RWPE2 (cell line): ENCODE results near the gene CEP95.

Experiments used
- ATAC-seq: fragments of 200-7000 bp; cut with Tn5 transposase; 3 replicates; pipeline ENCODE4 v1.9.1; 2021; ENCODE audit warnings: low read depth
- DNase-seq: peaks from one replicate; pipeline ENCODE4 v3.0.0-alpha.2; 2020; ENCODE audit warnings: low spot score
- H3K27ac ChIP-seq: fragments of 450-650 bp; 2 replicates; pipeline ENCODE4 v1.5.1; 2017; ENCODE audit warnings: mild to moderate bottlenecking; ENCODE audit not compliant: poor library complexity, severe bottlenecking
- H3K27me3 ChIP-seq: fragments of 250-450 bp; sonication (Bioruptor Pico); 2 replicates; pipeline ENCODE4 v1.5.1; 2021; ENCODE audit warnings: mild to moderate bottlenecking, moderate library complexity; ENCODE audit not compliant: insufficient read depth, poor library complexity, severe bottlenecking
- H3K36me3 ChIP-seq: fragments of 250-450 bp; sonication (Bioruptor Pico); 2 replicates; pipeline ENCODE4 v1.5.1; 2020; ENCODE audit warnings: low read depth, mild to moderate bottlenecking, moderate library complexity
- H3K4me1 ChIP-seq: fragments of 250-450 bp; sonication (Bioruptor Pico); 2 replicates; pipeline ENCODE4 v1.5.1; 2021; ENCODE audit warnings: mild to moderate bottlenecking, moderate library complexity; ENCODE audit not compliant: insufficient read depth, poor library complexity, severe bottlenecking
- H3K4me3 ChIP-seq: fragments of 250-450 bp; sonication (Bioruptor Pico); 2 replicates; pipeline ENCODE4 v1.5.1; 2021; ENCODE audit warnings: mild to moderate bottlenecking, moderate library complexity; ENCODE audit not compliant: severe bottlenecking
- H3K9me3 ChIP-seq: fragments of 250-450 bp; sonication (Bioruptor Pico); 2 replicates; pipeline ENCODE4 v1.5.1; 2021; ENCODE audit warnings: mild to moderate bottlenecking, moderate library complexity; ENCODE audit not compliant: severe bottlenecking
- CTCF ChIP-seq: fragments of 450-650 bp; IDR thresholded peaks from one replicate; pipeline ENCODE4 v1.5.1; 2017; ENCODE audit warnings: mild to moderate bottlenecking, moderate library complexity; ENCODE audit not compliant: poor library complexity, severe bottlenecking

The CEP95 gene

GRCh38 chr17:64505340-64506200 lies 1.2 kb upstream of the CEP95 start:
- no peaks in the 10 kb centered on the region for H3K9me3 ChIP-seq
- H3K27ac ChIP-seq, result peak overlapping the region; percentile 92
- peaks cover 82% of the 10 kb centered on the region for H3K36me3 ChIP-seq
- ATAC-seq, result peak; percentile 45
- H3K27me3 ChIP-seq, result no peaks in the 10 kb centered on the region
- TF ChIP-seq CTCF, result no peak
- peak; percentile 83 for DNase-seq
- peak overlapping the region; percentile 85 for H3K4me3 ChIP-seq
- peaks cover 25% of the 10 kb centered on the region for H3K4me1 ChIP-seq

GRCh38 chr17:64506201-64506575 lies 589 bp upstream of the CEP95 start, which contains the start of gene DDX5:
Gene DDX5, minus strand, starts transcription at chr17:64506289. Its CDS starts 170 bp downstream, at chr17:64506119.
- no peak for TF ChIP-seq CTCF
- peaks cover 82% of the 10 kb centered on the region for H3K36me3 ChIP-seq
- peaks cover 25% of the 10 kb centered on the region for H3K4me1 ChIP-seq
- peak; percentile 73 for ATAC-seq
- DNase-seq, result peak; percentile 99
- H3K27ac ChIP-seq, result peak within 1 kb of the TSS; percentile 92
- H3K4me3 ChIP-seq, result peak within 1 kb of the TSS; percentile 85
- no peaks in the 10 kb centered on the region for H3K27me3 ChIP-seq
- H3K9me3 ChIP-seq, result no peaks in the 10 kb centered on the region

GRCh38 chr17:64507413-64507782 lies 621 bp downstream of the CEP95 start:
- ATAC-seq, result peak; percentile 43
- Histone ChIP-seq H3K27me3 (no peaks in the 10 kb centered on the region), H3K4me3 (peak overlapping the region; percentile 85), H3K27ac (peak overlapping the region; percentile 92), H3K4me1 (peaks cover 25% of the 10 kb centered on the region), H3K36me3 (peaks cover 82% of the 10 kb centered on the region), H3K9me3 (no peaks in the 10 kb centered on the region)
- peak; percentile 67 for TF ChIP-seq CTCF
- DNase-seq, result no peak

GRCh38 chr17:64508683-64509082 lies 1.9 kb downstream of the CEP95 start:
- Histone ChIP-seq H3K27ac (no peak overlapping the region), H3K36me3 (peaks cover 82% of the 10 kb centered on the region), H3K4me3 (no peak overlapping the region), H3K4me1 (peaks cover 17% of the 10 kb centered on the region), H3K27me3 (no peaks in the 10 kb centered on the region), H3K9me3 (no peaks in the 10 kb centered on the region)
- no peak for DNase-seq
- no peak for ATAC-seq
- no peak for TF ChIP-seq CTCF

- DNase-seq, result no peak
- Histone ChIP-seq H3K4me1 (peaks cover 12% of the 10 kb centered on the region), H3K4me3 (no peak overlapping the region), H3K9me3 (no peaks in the 10 kb centered on the region), H3K27me3 (no peaks in the 10 kb centered on the region), H3K27ac (no peak overlapping the region), H3K36me3 (peaks cover 82% of the 10 kb centered on the region)
- TF ChIP-seq CTCF, result no peak
- ATAC-seq, result no peak
Observed at GRCh38 chr17:64509179-64509578, 2.4 kb downstream of the CEP95 start.
